ENCODE measurements around the gene CLASP2. TPM values are rescaled to one million over a fixed set of nuclear protein-coding genes. Genes with fewer than 3 reads are reported as not detected.
"Not testable (repeated sequence)": the region's sequence is repeated elsewhere in the genome, so short reads cannot be mapped to it uniquely, and the experiment has no call there.

CLASP2 gene
- polyA plus RNA-seq, 4 donors, result 45.0 to 58.5 (median 54.7) TPM

DNA sequence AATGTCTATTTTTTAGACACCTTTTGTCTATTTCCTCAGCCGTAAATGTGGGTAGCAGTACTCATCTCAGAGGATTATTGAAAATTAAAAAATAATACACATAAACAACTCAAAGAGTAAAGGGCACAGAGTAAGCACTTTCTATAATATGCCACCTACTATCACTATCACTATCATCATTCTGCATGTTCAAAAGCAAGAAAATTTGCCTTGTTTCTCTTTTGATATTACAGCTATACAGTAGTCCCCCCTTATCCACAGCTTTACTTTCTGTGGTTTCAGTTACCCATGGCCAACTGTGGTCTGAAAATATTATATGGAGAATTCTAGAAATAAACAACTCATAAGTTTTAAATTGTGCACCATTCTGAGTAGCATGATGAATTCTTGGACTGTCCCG is 27.7 kb downstream of the CLASP2 start:
- DNase-seq (ENCODE audit: low read depth in 4 of 4, low spot score in 3 of 4), result no peak

DNA sequence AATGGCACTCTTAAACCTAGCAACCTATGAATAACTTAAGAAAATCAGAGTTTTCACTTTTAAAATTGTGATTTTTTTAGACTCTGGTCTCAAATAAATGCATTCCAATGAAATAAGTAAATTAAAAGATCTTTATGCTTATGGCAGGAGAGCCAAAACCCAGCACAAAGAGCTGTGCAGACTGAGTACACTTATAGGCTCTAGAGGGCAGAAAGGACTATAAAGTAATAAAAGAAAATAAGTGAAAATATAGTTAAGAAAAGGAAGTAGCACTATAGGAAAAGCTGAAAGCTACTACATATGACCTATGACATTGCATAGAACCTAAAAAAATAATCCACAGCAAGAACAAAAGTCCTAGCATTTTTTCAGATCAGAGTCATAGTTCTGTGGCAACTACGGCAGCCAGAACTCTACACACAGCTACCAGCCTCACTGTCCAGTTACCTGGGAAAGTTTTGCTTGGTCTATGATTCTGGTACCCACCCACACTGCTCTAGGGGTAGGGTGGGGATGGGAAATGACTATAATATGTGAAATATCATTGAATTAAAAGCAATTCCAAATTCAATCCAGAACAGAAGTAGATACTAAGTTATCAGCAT is 30.5 kb downstream of the CLASP2 start:
- no peak for DNase-seq (ENCODE audit: low read depth in 4 of 4, low spot score in 3 of 4)

DNA sequence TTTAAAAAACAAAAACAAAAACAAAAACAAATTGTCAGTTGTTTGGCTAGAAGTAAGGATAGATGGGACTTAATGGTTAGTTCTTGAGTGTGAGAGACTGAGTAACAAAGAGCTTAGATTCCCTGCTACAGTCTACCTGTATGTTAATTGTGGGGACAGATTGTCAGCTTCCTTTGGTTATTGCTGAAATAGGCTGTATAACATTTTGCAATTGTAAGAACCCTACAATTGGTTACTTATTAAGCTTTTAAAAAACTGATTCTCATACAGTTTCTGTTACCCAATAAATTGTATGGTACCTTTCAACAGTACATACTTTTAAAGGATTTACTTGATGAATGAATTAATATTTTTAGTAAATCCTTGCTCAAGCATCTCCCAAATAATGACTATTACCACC is 35.3 kb downstream of the CLASP2 start:
- DNase-seq (ENCODE audit: low read depth in 4 of 4, low spot score in 3 of 4), result no peak

DNA sequence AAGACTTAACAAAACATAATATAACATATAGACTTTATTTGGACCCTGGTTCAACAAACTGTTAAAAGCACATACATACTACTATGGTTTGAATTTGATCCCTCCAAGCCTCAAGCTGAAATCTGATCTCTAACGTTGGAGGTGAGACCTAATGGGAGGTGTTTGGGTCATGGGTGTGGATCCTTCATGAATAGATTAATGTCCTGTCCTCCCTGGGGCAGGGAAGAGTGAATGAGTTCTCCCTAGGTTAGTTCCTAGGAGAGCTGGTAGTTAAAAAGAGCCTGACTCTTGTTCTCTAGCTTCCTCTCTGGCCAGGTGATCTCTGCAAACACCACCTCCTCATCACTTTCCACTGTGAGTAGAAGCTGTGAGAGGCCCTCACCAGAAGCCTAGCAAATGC is 36.4 kb downstream of the CLASP2 start:
- DNase-seq (ENCODE audit: low read depth in 4 of 4, low spot score in 3 of 4), result no peak

DNA sequence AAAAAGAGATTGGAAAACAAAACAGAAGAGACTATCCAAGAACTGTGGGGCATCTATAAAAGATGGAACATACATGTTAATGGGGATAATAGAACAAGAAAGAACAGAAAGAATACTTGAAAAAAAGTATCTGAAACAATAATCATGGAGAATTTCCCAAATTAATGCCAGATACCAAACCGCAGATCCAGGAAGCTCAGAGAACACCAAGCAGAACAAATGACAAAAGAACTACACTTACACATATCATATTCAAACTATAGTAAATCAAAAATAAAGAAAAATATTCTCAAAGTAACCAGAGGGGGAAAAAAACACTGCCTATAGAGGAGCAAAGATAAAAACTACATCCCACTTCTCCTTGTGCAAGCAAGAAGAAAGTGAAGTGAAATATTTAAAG is 40.0 kb downstream of the CLASP2 start:
- no peak for DNase-seq (ENCODE audit: low read depth in 4 of 4, low spot score in 3 of 4)

DNA sequence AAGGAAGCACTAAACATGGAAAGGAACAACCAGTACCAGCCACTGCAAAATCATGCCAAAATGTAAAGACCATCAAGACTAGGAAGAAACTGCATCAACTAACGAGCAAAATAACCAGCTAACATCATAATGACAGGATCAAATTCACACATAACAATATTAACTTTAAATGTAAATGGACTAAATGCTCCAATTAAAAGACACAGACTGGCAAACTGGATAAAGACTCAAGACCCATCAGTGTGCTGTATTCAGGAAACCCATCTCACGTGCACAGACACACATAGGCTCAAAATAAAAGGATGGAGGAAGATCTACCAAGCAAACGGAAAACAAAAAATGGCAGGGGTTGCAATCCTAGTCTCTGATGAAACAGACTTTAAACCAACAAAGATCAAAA is 44.6 kb downstream of the CLASP2 start:
- not testable (repeated sequence) for DNase-seq (ENCODE audit: low read depth in 4 of 4, low spot score in 3 of 4)

DNA sequence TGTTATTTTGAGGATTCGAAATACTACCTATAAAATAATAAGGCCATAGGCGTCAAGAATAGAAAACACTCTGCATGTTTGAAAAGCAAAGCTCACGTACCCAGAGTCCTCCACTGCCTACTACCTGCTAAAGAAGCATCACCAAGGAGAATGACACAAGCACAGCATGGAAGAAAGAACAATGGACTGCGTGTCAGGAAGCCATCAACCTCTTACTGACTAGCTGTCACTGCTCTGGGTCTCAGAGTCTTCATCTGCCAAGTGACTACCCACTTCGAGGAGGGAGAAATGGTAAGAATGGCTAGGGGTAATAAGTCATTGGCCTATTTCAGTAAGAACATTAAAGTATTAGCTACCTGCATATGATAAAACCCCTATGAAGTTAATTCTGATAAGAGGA is 49.4 kb downstream of the CLASP2 start:
- DNase-seq (ENCODE audit: low read depth in 4 of 4, low spot score in 3 of 4), result no peak

DNA sequence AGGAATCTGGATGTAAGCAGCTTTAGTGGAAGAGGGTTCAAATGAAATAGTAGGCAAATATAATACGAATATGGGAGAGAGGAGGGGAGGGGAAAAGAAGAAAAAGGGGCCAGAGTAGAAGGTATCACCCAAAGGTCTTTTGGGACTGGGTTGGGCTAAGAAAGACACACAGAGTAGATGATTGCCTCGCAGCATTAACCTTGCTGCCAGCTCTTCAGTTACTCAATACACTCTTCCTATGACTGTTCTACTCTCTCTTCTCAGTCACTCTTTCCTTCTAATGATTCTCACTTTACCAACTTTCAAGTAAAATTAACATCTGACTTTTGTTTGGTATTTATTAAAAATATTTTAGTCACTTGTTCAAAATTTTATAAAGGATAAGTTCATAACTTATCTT is 52.8 kb downstream of the CLASP2 start:
- DNase-seq (ENCODE audit: low read depth in 4 of 4, low spot score in 3 of 4), result no peak

DNA sequence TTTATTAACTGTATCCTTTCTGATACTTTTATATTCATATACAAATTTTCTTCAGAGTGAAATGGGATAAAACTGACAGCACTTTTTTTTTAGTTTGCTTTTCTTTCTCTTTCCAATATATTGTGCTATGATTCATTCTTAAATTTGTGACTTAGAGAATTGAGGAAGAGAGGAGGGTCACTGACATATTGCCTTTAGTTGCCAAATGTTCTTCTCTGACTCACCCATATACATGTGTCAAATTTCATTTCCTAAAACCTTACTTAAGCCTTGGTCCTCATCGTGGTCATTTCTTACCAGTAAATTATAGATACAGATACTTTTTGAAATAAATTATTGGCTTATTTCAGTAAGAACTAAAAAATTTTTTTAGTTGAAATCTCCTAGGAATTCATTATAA is 53.9 kb downstream of the CLASP2 start:
- no peak for DNase-seq (ENCODE audit: low read depth in 4 of 4, low spot score in 3 of 4)

DNA sequence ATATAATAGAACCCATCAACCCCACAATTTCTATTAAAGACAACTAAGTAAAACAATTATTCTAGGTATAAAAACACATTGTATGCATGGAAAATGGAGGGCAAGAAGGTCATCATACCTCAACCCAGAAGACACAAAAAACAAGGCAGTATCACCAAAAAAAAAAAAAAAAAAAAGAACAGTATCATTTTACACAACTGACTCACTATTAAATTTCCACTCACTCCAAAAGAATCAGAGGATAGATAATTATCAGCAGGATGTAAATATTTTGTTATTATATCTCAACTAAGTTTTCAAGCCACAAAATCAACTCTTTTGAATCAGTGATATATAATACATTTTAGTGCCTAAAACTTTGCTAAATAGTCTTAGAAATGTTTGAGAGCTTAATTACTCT is 55.0 kb downstream of the CLASP2 start:
- no peak for DNase-seq (ENCODE audit: low read depth in 4 of 4, low spot score in 3 of 4)

DNA sequence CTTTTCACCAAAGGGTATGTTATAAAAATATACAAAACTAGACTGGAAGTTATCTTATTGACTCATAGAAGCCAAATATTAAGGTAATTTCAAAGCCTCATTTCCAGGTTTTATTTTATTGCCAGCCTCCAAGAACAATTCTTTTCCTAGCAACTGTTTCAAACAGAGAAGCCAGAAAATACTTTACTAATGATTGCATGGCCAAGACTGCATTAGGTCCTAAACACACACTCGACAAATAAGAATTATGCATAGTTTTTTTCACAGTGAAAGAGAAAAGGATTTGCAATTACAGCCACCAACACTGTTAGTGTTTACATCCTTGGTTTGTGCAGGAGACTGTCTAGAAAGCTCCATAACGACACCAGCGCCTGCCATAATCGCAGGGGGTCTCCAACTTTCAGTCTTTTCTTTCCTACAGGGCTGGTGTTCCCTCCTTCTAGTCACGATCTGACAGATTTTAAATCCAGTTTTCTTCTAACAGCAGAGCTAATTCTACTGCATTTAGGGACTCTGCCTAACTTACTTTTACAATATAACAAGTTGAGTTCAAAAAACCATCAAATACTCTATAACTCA is 58.1 kb downstream of the CLASP2 start:
- no peak for DNase-seq (ENCODE audit: low read depth in 4 of 4, low spot score in 3 of 4)

DNA sequence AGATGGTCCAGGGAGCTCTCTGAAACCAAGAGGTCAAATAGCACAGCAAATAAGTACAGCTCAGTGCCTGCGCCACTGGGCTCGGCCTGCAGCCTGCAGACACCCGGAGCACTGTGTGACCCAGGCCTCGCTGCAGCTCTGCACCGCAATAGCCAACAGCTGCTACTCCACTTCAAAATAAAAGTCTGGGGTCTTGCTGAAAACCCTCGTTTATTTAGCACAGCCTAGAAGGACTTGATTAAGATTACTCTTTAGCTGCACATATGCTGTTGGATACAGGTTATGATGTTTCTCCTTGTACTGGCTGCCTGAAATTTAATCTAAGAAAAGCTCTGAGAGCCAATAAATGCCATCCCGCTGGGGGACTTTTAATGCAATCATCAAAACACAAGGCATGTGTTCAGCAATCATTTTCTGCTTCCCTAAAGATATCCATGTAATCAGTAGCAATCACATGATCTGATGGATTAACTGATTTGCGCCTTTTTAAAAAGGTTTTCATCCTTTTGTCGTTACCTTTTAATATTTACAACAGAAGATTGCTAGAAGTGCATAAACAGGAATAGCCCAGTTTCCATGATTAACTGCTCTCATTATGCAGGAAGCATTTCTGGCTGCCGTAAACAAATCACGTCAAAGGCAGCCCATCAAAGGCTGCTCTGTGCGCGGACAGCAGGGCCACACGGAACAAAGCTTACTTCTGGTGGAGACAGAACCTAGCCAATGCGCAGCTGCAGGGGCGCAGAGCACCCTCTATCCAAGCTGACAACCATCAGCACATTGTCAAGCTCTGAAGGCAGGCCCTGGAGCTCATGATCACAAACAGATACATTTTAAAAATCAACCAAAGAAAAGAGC is 58.8 kb downstream of the CLASP2 start:
- peak; percentile 63 to 82 (median 74) for DNase-seq (ENCODE audit: low read depth in 4 of 4, low spot score in 3 of 4)

DNA sequence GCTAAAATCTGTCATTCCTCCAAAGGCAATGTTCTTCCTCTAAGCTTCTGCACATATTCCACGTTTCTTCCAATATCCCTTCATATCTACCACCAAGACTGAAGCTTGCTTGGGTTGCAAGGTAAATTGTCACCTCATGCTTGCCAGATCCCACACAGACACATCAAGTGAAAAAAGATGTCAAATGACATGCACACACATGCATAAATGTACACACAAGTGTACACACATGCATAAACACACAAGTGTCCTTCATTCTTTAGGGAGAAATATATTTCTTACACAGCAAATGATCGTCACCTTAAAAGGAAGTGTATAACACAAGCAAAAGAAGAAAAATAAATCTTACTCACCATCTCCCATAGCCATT is 59.4 kb downstream of the CLASP2 start:
- no peak for DNase-seq (ENCODE audit: low read depth in 4 of 4, low spot score in 3 of 4)

DNA sequence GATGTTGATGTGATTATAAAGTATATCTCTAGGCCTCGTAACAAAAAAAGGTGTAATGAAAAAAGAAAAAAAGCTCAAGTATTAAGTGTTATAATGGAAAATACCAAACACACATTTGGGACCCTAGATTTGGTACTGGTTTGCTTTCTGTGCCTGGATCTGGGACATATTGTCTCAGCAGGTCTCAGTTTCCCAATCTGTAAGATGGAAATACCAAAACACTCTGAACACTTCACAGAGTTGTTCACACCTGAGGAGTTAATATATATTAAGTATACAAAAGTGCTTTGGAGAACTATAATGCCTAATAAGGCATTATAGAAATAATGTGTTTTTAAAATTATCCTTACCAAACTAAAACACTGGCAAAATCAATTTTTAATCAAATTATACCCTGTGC is 60.0 kb downstream of the CLASP2 start:
- DNase-seq (ENCODE audit: low read depth in 4 of 4, low spot score in 3 of 4), result no peak

DNA sequence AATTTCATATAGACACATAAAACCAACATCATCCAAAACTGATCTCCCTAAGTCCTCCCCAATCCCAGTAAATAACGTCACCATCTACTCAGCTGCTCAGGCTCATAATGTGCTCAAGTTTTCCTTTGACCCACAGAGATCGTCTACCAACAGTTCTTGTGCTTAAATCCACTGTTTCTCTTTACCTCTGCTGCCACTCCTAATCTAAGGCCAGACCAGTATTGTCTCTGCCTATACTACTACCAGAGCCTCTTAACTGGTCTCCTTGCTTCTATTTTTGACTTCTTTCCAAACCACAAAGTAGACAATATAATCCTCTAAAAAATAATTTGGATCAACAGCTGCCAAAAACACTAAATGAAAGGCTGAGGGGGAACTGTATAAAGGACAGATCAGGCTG is 65.3 kb downstream of the CLASP2 start:
- DNase-seq (ENCODE audit: low read depth in 4 of 4, low spot score in 3 of 4), result no peak

DNA sequence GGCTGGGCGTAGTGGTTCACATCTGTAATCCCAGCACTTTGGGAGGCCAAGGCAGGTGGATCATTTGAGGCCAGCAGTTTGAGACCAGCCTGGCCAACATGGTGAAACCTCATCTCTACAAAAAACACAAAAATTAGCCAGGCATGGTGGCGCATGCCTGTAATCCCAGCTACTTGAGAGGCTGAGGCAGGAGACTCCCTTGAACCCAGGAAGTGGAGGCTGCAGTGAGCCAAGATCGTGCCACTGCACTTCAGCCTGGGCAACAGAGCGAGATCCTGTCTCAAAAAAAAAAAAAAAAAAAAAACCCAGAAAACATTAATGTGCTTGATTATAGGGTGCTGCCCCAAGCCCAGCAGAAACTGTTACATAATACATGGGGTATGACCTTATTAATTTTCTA is 67.0 kb downstream of the CLASP2 start:
- not testable (repeated sequence) for DNase-seq (ENCODE audit: low read depth in 4 of 4, low spot score in 3 of 4)

DNA sequence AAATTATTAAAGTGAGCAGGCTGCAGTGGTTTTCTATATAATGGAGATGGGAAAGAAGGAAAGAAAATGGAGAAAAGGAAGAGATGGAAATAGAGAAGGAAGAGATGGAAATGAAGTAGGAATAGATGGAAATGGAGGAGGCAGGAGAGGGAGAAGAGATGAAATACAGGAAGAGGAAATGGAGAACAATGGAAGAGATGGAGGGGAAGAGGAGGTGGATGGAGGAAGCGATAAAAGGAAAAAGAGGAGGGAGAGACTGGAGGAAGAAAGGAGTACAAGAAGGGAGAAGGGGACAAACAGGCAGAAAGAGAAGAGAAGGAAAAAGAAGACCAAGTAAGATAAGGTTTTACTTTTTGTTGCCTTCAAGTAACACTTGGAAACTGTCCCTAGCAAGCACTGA is 67.6 kb downstream of the CLASP2 start:
- no peak for DNase-seq (ENCODE audit: low read depth in 4 of 4, low spot score in 3 of 4)

DNA sequence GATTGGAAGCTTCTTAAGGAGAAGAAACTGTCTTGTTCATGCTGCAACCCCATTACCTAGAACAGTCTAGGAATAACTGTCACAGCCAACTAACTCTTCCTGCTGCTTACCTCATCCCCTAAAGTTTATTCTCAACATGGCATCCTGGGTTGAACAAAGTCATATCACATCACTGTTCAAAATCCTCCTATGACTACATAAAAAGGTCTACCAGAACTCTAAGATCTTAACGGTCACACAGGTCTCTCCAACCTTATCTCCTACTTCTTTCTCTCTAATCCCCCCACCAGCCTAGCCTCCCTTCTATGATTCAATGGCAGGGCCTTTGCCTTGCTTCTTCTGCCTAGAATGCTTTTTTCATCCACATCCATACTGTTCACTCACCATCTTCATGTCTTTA is 69.3 kb downstream of the CLASP2 start:
- DNase-seq (ENCODE audit: low read depth in 4 of 4, low spot score in 3 of 4), result no peak

DNA sequence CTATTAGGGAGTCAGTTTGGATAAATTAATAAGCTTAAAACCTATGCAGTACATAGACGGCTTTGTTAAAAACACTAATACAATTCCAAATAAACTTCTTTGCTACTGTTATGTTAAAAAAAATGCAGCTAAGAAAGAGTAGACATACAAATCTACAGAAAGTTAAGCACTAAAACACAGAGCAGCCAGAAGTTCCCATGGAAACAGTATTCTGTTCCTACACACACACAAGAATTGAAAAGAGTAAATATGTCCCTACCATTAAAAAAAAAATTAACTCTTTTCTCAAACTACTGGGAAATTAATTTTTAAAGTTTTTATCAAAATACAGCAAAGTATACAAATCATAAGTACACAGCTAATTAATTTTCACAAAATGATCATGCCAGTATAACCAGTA is 71.6 kb downstream of the CLASP2 start:
- no peak for DNase-seq (ENCODE audit: low read depth in 4 of 4, low spot score in 3 of 4)

DNA sequence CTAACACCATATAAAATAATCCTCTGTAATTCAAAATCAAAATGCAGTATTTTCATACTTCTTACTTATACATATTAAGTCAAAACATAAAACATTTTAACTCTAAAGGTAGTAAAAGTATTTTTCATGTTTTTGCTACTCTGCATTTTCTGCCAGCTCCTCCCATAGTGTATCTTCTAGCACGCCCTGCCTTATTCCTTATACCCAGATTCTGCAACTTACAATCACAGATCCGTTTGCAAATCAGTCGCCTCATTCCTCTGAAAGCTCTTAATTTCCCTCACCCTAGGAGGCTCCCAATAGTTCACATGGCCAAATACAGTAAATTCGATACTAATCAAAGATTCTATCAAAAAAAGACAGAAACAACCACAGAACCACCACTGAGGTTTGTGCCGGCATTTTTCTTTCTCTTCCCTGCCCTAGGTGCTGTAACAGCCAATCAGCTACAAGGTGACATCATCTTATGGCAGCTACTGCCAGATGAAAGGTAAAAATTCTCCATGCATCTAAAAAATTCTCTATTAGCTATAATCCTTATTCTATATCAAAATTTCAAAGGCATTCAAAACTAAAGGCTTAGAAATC is 72.9 kb downstream of the CLASP2 start:
- DNase-seq (ENCODE audit: low read depth in 4 of 4, low spot score in 3 of 4), result peak in 1 of 4 donors; percentile 29

DNA sequence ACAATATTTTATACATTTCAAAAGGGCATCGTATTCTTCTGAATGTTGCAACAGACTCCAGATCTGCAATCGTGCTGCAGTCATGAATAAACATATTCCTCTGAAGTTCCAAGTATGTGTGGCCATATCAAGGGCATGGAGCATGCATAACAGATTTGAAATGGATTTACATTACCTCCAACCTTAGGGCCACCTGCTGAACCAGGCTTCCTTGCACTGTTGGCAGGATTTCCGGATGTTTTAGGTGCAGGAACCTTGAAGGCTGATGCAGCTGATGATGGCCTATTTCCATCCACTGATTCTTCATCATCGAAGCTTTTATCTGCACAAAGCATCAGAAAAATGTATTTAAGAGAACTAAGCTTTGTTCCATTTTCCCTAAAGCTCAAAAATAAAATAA is 73.5 kb downstream of the CLASP2 start:
- DNase-seq (ENCODE audit: low read depth in 4 of 4, low spot score in 3 of 4), result no peak

DNA sequence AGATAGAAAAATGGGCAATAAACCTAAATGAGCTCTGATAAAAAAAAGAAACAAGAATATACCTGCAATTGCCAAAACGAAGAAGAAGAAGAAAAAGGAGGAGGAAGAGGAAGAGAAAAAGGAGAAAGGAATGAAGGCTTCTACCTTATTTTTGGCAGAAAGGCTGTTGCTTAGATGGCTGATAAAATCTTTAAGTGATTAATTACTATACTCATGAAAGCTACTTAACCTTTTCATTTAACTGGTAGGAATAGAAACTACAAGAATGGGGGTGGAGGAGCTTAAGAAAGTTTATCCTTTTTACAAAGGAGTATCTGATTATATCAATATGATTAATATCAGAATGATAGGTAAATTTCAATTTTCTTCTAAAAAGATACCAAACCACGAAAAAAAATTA is 75.2 kb downstream of the CLASP2 start:
- no peak for DNase-seq (ENCODE audit: low read depth in 4 of 4, low spot score in 3 of 4)

All from left renal pelvis (tissue), 4 donors.